IPS-NIHi7 (cell line): Measurements from ENCODE around the gene SLC2A4RG.
A peak's percentile ranks its signal among the peaks of the same experiment; 100 is the strongest.

ENCODE experiments used
- DNase-seq: peaks from one replicate; pipeline ENCODE4 v3.0.0; 2012; ENCODE audit warnings: mixed read lengths; ENCODE audit errors: extremely low spot score

Gene SLC2A4RG

DNA sequence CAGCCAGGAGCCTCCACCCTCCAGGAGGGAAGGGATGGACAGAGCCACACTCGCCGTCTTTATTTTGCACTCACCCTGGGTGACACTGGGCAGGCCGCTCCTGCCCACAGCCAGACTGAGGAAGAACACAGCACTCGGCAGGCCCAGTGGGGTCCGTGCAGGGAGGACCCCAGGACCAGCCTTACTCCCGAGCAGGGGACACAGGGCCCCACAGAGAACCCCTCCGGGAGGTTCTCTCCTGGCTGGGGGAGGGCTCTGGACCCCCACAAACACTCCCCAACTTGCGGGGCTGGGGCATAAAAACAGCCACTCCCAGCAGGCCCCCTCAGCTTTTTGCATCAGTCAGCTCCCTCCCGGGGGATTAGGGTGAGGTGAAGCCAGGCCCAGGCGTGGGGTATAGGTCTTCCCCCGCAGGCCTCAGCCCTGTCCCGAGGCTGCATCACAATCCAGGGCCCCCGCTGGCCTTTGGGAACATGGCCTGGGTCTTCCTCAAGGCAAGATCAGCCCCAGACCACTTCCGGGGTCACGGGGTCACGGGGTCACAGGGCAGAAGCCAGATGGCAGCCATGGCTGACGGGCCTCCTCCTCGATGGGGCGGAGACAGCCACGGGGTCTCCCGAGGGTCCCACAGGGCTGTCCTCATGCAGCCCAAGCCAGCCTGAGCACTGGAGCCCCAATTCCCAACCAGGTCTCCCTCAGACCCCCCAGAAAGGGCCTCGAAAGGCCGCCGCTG, 39.9 kb upstream of the SLC2A4RG start:
- DNase-seq = no peak

- no peak for DNase-seq
Measured at GRCh38 chr20:63700199-63701050, 39.2 kb upstream of the SLC2A4RG start.

DNA sequence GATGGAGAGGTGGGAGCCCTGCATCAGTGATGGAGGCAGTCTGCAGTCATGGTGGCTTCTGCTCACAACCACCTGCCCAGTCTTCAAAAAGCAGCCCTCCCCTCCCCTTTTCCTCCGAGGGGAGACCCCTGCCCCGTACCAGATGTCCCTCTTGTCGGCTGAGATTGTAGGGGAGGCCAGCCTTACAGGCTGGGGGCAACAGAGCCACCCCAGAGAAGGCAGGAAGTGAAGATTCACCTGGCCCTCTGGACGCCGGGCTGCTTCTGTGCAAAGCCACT, 38.6 kb upstream of the SLC2A4RG start:
- DNase-seq = no peak

- no peak for DNase-seq
Measured at GRCh38 chr20:63701329-63702035, 38.1 kb upstream of the SLC2A4RG start.

DNA sequence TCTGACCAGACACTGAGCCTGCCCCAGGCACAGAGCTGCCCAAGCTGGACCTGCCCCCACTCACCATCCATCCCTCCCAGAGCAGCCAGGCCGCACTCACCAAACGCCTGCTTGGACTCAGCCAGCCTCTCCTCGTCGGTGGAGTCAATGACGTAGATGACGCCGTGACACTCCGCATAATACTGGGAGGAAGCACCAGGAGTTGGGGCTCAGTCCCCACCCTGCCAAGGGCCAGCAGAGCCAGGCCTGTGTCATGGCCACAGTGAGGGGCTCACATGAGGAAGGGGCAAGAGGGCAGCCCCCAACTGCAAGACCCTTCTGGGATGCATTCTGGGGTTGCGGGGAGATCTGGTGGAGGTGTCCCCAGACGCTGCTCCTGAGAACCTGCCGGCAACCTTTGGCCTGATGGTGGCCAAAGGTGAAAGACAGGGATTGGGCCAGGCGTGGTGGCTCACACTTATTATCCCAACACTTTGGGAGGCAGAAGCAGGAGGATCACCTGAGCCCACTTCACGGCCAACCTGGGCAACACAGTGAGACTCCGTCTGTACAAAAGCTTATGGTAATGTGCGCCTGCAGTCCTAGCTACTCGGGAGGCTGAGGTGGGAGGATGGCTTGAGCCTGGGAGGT, 37.4 kb upstream of the SLC2A4RG start:
- no peak for DNase-seq

DNA sequence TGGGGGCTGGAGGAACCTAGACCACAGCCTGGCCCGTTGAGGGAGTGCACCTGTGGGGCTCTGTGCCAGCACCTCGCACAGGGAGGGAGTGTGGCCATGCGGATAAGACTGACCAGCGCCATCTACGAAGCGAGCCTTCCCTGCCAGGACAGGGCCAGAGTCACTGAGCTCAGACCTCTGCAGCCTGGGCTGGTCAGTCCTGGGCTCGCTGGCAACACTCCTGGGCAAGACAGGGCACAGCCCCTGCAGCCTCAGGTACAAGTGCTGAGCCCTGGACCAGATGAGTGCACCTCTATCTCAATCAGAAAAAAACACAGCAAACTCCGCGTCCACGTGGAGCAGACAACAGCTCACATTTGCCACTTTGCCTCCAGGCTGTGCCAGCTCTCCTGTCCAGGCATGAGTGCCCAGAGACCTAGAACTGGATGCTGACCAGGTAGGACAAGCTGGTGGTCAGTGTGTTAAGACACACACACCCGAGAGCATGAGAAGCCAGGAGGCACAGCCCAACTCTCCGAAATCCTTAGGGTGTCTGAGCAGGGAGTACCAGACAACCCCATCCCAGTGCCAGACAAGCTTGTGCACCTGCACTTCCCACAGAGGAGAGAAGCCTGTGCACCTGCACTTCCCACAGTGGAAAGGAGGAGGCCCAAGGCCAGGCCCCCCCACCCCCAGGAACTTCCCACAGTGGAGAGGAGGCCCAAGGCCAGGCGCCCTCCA, 36.7 kb upstream of the SLC2A4RG start:
- no peak for DNase-seq

DNA sequence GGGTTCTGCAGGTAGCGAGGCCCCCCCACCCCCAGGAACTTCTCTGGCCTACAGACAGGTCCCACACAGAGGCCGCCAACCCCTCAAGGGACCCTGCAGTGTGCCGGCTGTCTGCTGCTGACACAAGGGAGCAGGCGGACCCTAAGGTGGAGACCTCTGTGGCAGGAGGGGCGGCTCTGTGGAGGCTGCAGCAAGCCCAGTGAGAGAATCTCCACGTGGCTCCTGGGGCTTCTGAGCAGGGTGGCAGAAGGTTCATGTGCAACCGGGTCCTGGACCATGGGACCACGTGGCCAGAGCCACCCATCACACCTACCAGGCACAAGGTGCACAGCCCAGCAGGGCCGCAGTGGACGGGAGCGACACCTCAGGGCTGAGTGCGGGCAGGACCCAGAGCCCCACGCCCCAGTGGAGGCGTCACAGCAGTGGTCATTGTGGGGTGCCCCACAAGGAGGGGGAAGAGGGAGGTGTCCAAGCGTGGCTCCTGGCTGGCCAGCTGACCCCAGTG, 36.1 kb upstream of the SLC2A4RG start:
- no peak for DNase-seq

DNA sequence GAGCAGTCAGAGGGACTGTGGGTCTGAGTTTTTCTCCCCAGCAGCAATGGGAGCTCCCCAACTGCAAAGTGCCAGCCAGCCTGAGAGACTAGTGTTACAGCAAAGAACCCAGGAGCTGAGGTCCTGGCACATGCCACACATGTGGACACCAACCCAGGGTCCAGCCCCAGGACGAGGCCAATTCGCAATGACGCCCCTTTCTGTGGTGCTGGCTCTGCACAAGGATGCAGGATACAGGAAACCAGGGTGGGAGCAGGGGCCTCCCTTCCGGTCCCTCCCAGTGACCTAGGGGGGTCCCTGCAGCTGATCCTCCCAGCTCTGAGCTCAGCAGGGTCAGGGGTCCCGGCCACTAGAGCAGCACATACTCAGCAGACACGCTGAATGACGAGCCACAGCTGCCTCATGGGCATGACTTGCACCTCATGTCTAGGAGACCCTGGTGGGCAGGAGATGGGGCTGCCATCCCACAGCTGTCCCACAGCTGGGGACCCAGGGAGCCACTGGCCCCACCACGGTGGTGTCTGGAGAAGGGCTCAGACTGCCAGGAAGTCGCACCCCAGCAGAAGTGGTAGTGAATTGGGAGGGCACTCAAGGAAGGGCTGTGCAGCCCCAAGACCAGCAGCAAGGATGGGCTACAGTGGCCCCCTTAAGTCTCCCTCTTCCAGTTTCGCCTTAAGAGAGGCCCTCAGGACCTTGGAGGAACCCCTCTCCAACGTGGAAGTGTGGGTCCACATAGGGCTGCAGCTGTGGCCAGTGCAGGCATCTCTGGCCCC, 35.4 kb upstream of the SLC2A4RG start:
- DNase-seq = no peak

- DNase-seq = no peak
Measured at GRCh38 chr20:63704749-63705117, 34.8 kb upstream of the SLC2A4RG start.

GRCh38 chr20:63705232-63706026, 34.1 kb upstream of the SLC2A4RG start:
- DNase-seq = no peak

DNA sequence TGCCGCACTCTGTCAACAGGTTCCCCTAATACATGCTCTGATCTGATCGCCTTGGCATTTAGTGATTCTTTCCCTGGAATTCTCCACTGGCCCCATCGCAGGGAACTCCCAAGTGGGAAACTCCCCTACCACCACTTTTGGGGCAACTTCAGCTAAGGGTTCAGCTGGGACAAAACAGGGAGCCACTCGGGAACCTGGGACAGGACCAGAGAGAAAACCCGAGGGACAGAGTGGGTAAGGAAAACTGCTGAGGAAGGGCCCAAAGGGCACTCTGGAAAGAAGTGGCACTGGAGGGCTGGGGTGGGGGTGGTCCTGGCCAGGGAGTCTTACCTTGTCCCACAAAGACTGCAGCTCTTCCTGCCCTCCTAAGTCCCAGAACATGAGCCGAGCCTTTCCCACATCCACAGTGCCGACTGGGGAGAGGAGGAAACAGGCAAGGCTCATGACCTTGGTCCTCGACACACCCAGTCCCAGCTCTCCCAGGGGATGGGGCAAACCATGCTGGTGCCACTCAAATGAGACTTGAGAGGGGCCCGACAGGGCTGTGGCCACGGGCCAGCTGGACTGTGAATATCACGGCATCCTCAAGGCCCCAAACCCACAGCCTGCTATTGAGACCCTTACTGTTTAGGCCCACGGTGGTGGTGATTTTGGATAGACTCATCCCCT, 33.4 kb upstream of the SLC2A4RG start:
- no peak for DNase-seq

- peak; percentile 49 for DNase-seq
Measured at GRCh38 chr20:63706852-63707557, 32.6 kb upstream of the SLC2A4RG start.

- peak; percentile 95 for DNase-seq
Measured at GRCh38 chr20:63707558-63708300, 31.8 kb upstream of the SLC2A4RG start, which contains the start of the genes ARFRP1 and ZGPAT. Gene ARFRP1, minus strand, starts transcription at chr20:63707976. Its CDS starts 885 bp downstream, at chr20:63707091. Gene ZGPAT, plus strand, starts transcription at chr20:63708039. Its CDS starts 542 bp downstream, at chr20:63708581.

DNA sequence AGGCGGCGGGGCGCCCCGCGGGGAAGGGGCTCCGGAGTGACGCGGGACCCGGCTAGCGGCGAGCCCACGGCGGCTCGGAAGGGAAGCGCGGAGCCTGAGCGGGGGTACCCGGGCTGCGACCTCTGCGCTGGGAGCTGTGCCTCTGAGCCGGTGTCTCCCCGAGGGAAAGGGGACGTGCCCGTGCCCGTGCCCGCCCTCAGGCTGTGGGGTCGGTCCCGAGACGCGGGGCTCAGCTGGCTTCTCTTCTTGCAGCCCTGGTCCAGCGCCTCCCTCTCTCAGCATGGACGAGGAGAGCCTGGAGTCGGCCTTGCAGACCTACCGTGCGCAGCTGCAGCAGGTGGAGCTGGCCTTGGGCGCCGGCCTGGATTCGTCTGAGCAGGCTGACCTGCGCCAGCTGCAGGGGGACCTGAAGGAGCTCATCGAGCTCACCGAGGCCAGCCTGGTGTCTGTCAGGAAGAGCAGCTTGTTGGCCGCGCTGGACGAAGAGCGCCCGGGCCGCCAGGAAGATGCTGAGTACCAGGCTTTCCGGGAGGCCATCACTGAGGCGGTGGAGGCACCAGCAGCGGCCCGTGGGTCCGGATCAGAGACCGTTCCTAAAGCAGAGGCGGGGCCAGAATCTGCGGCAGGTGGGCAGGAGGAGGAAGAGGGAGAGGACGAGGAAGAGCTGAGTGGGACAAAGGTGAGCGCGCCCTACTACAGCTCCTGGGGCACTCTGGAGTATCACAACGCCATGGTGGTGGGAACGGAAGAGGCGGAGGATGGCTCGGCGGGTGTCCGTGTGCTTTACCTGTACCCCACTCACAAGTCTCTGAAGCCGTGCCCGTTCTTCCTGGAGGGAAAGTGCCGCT, 31.1 kb upstream of the SLC2A4RG start:
- DNase-seq = peak; percentile 16

DNA sequence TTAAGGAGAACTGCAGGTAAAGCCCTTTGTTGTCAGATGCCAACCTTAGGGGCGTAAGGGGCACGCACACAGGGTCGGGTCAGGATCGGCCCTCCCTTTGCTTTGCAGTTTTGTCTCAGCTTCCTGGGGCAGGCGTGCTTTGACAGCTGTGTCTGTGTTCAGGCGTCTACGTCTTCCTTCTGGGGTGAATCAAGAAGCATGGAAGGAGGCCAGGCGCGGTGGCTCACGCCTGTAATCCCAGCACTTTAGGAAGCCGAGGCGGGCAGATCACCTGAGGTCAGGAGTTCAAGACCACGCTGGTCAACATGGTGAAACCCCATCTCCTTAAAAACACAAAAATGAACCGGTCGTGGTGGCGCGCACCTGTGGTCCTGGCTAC, 30.4 kb upstream of the SLC2A4RG start:
- DNase-seq = no peak

DNA sequence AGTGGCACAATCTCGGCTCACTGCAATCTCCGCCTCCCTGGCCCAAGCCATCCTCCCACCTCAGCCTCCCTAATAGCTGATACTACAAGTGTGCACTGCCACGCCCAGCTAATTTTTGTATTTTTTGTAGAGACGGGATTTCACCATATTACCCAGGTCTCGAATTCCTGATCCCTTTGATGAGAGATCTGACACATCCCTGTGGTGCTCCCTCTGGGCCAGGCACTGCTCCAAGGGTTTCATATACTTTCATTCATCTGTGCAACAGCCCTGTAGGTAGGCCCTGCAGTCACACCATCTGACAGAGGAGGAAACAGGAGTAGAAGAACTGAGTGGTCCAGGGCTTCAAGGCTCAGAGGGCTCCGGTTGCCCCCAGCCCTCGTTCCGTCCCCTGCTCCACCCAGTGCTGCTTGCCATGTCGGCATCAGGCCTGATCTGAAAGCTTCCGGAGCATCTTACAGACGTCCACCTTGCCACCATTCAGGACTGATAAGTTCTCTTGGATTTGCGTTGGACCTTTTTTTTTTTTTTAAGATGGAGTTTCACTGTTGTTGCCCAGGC, 28.4 kb upstream of the SLC2A4RG start:
- DNase-seq = no peak
